NCI-H2081 (cell line): Measurements from ENCODE around the gene LCE5A.
"Not testable (repeated sequence)": the region's sequence is repeated elsewhere in the genome, so short reads cannot be mapped to it uniquely, and the experiment has no call there.

ENCODE experiments used
- DNase-seq, 2 experiments: peaks; one replicate each; lab custom pipeline; 2025; lab: John Stamatoyannopoulos, UW

Gene LCE5A

DNA sequence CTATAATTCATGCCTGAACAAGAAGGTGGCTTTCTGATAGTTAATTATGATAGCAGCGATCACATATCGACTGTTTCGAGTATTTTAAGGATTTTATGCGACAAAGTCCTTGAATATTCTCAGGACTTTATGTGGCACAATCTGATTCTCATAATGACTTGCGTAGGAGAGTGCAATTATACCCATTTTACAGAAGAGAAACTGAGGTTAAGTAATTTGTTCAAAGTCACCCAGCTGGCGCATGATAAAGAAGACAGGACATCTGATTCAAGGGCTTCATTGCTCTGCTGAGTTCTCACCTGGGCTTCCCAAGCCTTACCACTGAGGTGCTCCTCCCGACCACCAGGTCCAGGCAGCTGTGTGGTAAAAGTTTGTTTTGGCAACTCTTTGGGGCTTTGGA, 5.5 kb downstream of the LCE5A start:
- DNase-seq: no peak

DNA sequence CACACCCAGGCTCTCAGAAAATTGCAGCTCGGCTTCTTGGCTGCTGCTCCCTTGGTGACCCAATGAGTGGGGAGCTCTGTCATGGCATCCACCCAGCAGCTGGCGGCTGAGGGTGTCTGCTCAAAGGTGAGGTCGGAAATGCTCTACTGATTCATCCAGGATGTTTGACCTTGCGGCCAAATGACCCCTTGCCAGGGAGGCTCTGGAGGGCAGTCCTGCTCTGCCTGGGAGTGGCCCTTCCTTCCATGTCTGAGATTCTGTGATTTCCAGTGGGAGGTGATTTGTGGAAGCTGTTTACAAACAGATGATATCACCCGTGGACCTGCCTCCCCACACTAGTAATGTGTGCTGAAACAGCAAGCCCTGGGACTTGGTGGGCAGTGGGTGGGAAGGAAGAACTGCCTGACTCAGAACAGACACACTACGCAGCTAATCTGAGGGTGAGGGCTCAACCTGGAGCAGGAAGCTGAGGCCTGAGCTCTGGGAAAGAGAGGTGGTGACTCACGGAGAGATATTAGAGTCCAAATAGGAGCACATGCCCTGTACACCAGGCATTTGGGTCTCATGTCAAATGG, 6.7 kb downstream of the LCE5A start:
- DNase-seq: no peak

DNA sequence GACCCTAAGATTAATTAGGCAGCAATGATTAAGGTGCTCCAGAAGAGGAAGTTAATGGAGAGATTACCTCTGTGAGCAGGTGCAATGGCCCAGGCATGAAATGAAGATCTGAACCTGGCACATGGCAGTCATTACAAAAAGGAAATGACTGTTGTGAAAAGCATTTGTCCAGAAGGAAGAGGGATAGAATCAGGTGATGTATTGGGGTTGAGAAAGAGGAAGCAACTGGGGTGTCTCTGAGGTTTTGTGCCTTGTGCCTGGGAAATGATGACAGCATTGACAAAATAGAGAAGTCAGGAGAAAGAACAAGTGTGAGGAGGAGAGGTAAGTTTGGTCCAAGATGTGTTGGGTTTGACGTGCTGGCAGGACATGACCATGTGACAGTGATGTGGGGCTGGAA, 9.2 kb downstream of the LCE5A start:
- no peak for DNase-seq

DNA sequence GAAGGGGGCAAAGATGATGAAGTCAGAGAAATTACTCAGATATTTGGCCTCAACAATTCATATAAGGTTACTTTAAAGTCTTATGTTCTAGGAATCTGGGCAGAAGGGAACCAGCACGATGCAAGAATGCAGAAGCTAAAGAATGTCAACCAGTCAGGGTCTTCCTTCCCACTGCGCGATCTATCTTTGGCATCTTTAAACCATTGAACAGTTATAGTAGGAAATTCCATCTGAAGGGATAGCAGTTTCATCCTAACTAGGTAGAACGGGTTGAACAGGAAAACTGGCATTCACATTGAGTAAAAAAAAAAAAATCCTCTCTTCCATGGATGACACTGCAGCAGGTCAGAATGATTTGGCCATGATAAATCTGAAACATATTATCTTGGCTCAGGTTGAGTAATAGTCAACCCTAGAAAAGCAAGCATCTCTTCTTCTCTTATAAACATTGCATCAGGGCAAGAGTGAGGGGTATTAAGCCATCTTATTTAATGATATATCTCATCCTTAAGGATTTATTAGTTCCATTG, 10.0 kb downstream of the LCE5A start:
- no peak for DNase-seq

DNA sequence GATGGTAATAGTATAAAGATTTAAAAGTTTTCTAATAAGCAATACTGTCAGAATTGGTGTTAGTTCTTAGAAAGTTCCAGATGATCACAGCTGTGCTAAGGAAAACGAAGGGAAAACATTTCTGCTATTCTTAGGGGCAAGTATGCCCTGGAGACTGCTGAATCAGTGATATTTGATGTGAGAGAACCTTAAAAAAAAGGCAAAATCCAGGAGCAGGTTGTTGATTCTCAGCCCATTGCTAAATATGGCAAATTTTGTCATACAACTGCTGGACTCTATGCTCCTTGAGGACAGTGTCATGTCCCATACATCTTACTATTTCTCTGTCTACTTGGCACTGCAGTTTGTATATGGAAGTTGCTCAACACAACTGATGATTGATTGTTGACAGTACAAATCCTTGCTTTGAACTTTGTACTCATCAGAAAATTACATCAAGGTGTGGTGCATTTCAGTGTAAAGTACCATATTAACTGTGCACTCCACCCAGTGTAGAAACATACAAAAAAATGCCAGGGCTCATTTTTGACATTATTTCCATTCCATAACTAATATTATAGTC, 14.6 kb downstream of the LCE5A start:
- no peak for DNase-seq

DNA sequence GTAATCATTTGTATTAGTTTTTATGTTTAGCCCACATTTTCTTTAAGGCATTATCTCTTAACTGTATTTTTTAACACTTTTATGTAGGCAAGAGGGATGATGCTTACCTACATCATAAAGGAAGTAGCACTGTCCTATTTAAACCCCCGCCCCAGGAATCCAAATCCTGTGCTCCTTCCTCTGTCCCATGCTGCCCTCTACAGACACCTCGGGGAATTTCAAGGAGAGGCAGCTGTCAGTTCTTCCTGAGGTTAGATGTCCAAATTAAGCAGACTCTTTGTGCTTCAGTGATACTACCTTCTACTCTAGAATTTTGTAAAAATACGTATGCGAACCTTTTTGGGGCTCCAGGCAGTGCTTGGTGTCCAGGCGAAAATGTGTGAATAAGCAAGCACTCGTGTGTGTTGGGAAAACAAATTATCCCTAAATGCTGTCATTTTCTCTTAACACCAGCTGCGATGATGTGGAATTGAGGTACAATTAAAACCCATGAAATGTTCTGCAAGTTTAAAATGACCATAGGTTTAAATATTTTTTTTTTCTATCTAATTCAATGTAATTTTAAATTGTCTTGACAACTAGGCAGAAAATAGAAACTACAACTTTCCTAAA, 22.8 kb downstream of the LCE5A start:
- DNase-seq: peak; percentile 19 to 20

DNA sequence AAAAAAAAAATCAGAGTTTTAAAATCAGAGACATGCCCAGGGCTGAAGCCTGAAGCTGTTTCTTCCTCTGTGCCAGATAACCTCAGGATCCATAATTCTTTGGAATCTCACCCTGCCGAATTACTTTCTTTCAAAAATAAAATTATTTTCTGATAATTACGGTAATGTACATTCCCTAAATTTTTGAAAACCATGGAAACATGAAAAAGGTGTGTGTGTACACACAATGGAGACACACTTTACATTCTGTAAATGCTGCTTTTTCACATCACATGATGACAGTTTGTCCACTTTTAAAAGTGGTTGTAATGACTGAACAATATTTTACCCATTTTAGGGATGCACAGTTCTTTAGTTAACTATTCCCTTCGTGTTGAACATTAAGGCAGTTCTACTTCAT, 25.2 kb downstream of the LCE5A start:
- DNase-seq: no peak

DNA sequence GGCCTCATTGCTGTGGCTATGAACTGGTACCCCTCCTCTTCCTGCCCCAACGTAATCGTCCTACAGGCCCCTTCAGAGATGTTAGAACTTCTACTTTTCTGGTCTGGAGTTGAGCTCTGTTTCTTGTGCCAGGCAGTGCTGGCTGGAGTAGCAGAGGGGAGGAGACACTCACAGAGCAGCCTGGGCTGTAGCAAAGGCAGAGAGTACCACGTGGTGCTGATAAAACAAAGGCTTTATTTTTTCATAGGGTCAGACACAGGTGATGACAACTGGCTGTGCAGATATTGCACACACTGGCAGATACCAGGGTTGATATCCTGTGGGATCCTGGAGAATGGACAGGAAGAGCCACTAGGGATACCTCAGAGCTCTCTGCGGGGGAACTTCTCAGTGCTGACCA, 26.9 kb downstream of the LCE5A start:
- DNase-seq: no peak

DNA sequence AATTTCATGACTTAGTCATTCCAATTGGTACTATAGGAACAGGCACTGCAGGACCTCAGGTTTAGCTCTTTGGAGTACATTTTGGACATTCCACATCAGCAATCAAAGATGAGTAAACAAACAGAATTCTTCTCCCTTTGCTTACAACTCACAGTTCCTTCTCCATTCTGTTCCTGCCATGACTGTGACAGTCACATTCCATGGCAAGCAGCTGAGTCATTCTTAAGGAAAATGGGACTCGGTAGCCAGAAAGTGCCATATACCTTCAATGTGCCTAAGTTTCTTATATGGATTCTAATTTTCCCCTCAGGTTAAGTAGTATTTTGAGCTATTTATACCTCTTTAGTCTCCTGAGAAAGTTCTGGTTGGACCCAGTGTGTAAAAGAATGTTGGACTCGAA, 29.3 kb downstream of the LCE5A start:
- DNase-seq: no peak

DNA sequence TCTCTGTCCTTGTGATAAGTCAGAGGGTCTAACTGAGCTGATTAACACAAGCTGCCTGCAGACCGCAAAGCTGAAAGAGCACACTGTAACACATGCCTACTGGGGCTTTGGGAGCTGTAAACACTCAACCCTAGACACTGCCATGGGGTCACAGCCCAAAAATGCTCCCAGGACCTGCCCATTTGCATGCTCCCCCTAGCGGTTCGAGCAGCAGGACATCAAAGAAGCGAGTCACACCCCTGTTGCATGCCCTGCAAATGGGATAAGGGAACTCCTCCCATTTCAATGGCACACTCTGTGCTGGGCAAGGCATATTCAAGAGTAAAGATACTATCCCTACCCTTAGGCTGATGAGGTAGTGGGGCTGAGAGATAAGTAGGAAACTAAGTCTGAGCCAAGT, 33.2 kb downstream of the LCE5A start:
- DNase-seq: no peak

DNA sequence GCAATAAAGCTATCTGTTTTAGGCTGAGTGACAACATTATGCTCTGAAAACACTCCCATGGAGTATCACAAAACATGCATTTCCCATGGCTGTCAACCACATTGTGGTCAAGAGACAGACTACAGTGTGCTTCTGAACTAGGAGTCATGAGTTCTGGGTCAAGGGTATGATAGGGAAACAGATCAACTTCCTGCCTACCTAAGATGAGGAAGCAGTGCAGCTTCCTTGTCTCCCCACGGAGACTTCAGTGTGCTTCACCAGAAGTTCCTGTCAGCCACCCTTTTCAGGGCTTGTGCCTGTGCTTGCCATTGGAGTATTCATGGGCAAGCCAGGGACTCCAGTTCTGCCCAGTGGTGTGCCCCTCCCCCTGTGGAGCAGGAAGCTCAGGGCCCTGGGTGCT, 36.1 kb downstream of the LCE5A start:
- DNase-seq: no peak

DNA sequence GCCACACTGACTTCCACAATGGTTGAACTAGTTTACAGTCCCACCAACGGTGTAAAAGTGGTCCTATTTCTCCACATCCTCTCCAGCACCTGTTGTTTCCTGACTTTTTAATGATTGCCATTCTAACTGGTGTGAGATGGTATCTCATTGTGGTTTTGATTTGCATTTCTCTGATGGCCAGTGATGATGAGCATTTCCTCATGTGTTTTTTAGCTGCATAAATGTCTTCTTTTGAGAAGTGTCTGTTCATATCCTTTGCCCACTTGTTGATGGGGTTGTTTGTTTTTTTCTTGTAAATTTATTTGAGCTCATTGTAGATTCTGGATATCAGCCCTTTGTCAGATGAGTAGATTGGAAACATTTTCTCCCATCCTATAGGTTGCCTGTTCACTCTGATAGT, 37.8 kb downstream of the LCE5A start:
- not testable (repeated sequence) for DNase-seq
